Cardiac muscle cell (in vitro differentiated cells and primary cell): ENCODE measurements around the gene CNFN. TPM values are rescaled to one million over a fixed set of nuclear protein-coding genes. Genes with fewer than 3 reads are reported as not detected.

Experiments used
- DNase-seq, 2 donors: peaks; one replicate each; pipeline versions ENCODE4 v3.0.0 to v3.0.0-alpha.2; 2010 to 2017; ENCODE audit warnings: low read depth in 1 of 2, low spot score in 1 of 2
- H3K27ac ChIP-seq: fragments of 200-600 bp; sonication (generic); 2 replicates; pipeline ENCODE4 v1.5.1; 2016
- H3K27me3 ChIP-seq: fragments of 200-600 bp; sonication (generic); 2 replicates; pipeline ENCODE4 v1.6.0; 2016; ENCODE audit warnings: control low read depth
- H3K36me3 ChIP-seq: fragments of 200-600 bp; sonication (generic); 2 replicates; pipeline ENCODE4 v1.5.1; 2016; ENCODE audit warnings: control low read depth
- H3K4me1 ChIP-seq: fragments of 200-600 bp; sonication (generic); 2 replicates; pipeline ENCODE4 v1.8.1; 2017; ENCODE audit warnings: low read depth, mild to moderate bottlenecking, mixed run types
- H3K4me3 ChIP-seq: fragments of 200-600 bp; sonication (generic); 2 replicates; pipeline ENCODE4 v1.5.1; 2016; ENCODE audit warnings: mild to moderate bottlenecking
- H3K9me3 ChIP-seq: fragments of 200-600 bp; sonication (generic); 2 replicates; pipeline ENCODE4 v1.5.1; 2017; ENCODE audit warnings: low read depth, mild to moderate bottlenecking, control low read depth
- CTCF ChIP-seq: IDR thresholded peaks from 2 replicates; pipeline ENCODE4 v1.5.1; 2012; ENCODE audit warnings: low read depth, mild to moderate bottlenecking, low read length
- polyA plus RNA-seq: library from polyadenylated mRNA; unstranded; fragments of >200 nt; fragmentation: Nextera tagmentation; extraction: Ambion mirVana; gene quantifications from 2 replicates; pipeline ENCODE4 v1.2.1, GENCODE V29; 2016
- total RNA-seq: library from RNA; depleted of rRNA; stranded (reverse); fragments of >200 nt; gene quantifications from 2 replicates; pipeline ENCODE4 v1.2.3, GENCODE V29; 2016

CNFN gene
- total RNA-seq (0.95 and 8.2 TPM in 2 replicates), polyA plus RNA-seq (7.1 and 12.1 TPM in 2 replicates)

GRCh38 chr19:42389899-42390298, at the start of gene CNFN:
Gene CNFN (minus strand): TSS chr19:42390297. CDS start chr19:42389037, 1,260 bp downstream.
- H3K9me3 ChIP-seq, result no peaks in the 10 kb centered on the region
- no peak for TF ChIP-seq CTCF
- H3K27ac ChIP-seq, result no peak within 1 kb of the TSS
- no peaks in the 10 kb centered on the region for H3K36me3 ChIP-seq
- H3K4me3 ChIP-seq, result no peak within 1 kb of the TSS
- no peaks in the 10 kb centered on the region for H3K4me1 ChIP-seq
- peaks cover 26% of the 10 kb centered on the region for H3K27me3 ChIP-seq
- no peak for DNase-seq

GRCh38 chr19:42436006-42436405, 45.9 kb upstream of the CNFN start:
- Histone ChIP-seq H3K36me3 (no peaks in the 10 kb centered on the region), H3K27me3 (no peaks in the 10 kb centered on the region), H3K4me1 (peaks cover 8% of the 10 kb centered on the region), H3K27ac (no peak overlapping the region), H3K9me3 (no peaks in the 10 kb centered on the region), H3K4me3 (no peak overlapping the region)
- DNase-seq, result peak in 1 of 2 donors; percentile 69
- TF ChIP-seq CTCF, result no peak

- Histone ChIP-seq H3K27me3 (no peaks in the 10 kb centered on the region), H3K4me1 (peaks cover 6% of the 10 kb centered on the region), H3K36me3 (no peaks in the 10 kb centered on the region), H3K4me3 (no peak overlapping the region), H3K27ac (no peak overlapping the region), H3K9me3 (no peaks in the 10 kb centered on the region)
- no peak for TF ChIP-seq CTCF
- no peak for DNase-seq
These were observed 45.2 kb upstream of the CNFN start for GRCh38 chr19:42435316-42435715.

- H3K9me3 ChIP-seq, result no peaks in the 10 kb centered on the region
- TF ChIP-seq CTCF, result peak; percentile 75
- no peak overlapping the region for H3K4me3 ChIP-seq
- H3K36me3 ChIP-seq, result no peaks in the 10 kb centered on the region
- peak; percentile 80 to 83 for DNase-seq
- H3K27me3 ChIP-seq, result no peaks in the 10 kb centered on the region
- H3K4me1 ChIP-seq, result peaks cover 6% of the 10 kb centered on the region
- H3K27ac ChIP-seq, result peak overlapping the region; percentile 56
These were observed 43.6 kb upstream of the CNFN start for GRCh38 chr19:42433503-42434260.

GRCh38 chr19:42431486-42431885, 41.4 kb upstream of the CNFN start:
- H3K27ac ChIP-seq, result no peak overlapping the region
- H3K9me3 ChIP-seq, result no peaks in the 10 kb centered on the region
- H3K27me3 ChIP-seq, result no peaks in the 10 kb centered on the region
- no peak for TF ChIP-seq CTCF
- no peaks in the 10 kb centered on the region for H3K36me3 ChIP-seq
- H3K4me1 ChIP-seq, result peaks cover 6% of the 10 kb centered on the region
- no peak overlapping the region for H3K4me3 ChIP-seq
- no peak for DNase-seq
